Measurements from ENCODE around the gene EPS8.

The EPS8 gene

DNA sequence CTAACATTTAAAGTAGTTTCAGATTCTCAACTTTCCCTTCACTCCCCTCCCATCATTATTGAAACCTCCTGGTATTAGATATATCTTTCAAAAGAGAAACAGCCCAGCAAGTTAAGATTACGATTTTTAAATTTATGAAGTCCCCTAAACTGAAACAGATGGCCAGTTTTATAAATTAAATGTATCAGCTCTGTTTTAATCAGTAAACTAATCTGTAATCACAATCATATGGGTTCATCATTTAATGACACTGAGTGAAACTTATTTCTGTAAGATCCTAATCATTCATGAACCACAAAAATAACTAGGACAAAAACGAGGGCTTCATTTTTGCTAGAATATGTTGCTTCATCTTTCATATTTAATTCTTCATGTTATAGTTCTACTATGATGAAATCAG is 137.8 kb downstream of the EPS8 start:
- Histone ChIP-seq H3K9ac (ENCODE audit: insufficient read length, low read depth) (no peak overlapping the region), H3K27me3 (ENCODE audit: insufficient read depth, insufficient read length) (no peaks in the 10 kb centered on the region), H3K9me3 (ENCODE audit: insufficient read depth, low read length) (no peaks in the 10 kb centered on the region), H3K36me3 (ENCODE audit: insufficient read depth, insufficient read length, low read length) (no peaks in the 10 kb centered on the region), H3K4me1 (ENCODE audit: insufficient read depth, insufficient read length) (no peaks in the 10 kb centered on the region), H3K4me3 (ENCODE audit: insufficient read length, low read depth) (no peak overlapping the region)
- TF ChIP-seq YY1 (IDR thresholded peaks at IDR 0.05; ENCODE audit: insufficient read depth, insufficient read length) = no peak
- DNase-seq (ENCODE audit: low read depth, low spot score) = no peak

DNA sequence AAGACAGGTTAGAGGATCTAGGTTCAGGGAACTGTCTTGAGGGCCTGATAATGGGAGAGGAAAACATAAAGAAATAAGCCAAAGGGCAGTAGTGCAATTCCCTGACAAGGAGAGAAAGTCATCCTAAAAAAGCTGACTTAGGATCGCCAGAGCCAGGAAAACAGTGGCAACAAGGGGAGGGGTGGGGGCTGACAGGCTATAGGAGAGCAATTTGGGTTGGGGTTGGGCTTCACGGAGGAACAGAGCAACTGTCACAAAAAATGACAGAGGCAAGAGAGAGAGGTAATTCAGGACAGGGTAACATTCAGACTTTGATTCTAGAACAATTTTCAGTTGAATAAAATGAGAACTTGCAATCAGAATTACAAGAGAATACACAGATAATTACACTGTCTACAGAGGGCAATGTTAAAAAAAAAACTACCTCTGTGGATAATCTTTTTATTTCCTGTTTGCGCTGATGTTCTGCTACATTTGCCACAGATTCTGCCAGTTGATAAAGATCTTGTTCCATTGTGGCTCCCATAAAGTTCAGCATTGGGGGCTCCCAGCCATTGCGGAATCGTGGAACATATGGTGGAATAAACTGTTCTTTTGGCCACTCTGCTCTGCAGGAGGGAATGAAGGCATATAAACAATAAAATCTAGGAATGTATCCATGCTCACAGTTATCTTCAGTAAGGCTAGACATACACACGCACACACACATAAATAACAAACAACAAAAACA is 138.6 kb downstream of the EPS8 start:
- Histone ChIP-seq H3K4me1 (ENCODE audit: insufficient read depth, insufficient read length) (no peaks in the 10 kb centered on the region), H3K4me3 (ENCODE audit: insufficient read length, low read depth) (no peak overlapping the region), H3K9me3 (ENCODE audit: insufficient read depth, low read length) (no peaks in the 10 kb centered on the region), H3K27me3 (ENCODE audit: insufficient read depth, insufficient read length) (no peaks in the 10 kb centered on the region), H3K36me3 (ENCODE audit: insufficient read depth, insufficient read length, low read length) (no peaks in the 10 kb centered on the region), H3K9ac (ENCODE audit: insufficient read length, low read depth) (no peak overlapping the region)
- no peak for TF ChIP-seq YY1 (IDR thresholded peaks at IDR 0.05; ENCODE audit: insufficient read depth, insufficient read length)
- no peak for DNase-seq (ENCODE audit: low read depth, low spot score)

DNA sequence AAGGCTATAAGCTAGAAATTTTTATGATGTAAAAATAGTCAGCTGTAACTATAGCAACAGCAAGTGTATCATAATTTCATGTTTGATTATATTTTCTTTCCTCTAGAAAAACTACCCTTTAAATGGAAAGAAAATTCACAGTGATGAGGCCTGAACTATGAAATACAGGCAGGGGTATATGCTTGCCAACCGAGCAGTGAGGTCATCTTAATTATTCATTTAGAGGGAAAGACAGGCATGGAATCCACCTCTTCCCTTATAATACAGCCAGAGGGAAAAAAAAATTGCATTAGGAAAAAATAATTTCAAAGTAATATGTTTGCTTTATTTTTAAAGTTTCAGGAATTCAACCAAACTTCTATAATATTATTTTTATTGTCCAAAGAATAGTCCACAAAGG is 139.8 kb downstream of the EPS8 start:
- Histone ChIP-seq H3K4me1 (ENCODE audit: insufficient read depth, insufficient read length) (no peaks in the 10 kb centered on the region), H3K4me3 (ENCODE audit: insufficient read length, low read depth) (no peak overlapping the region), H3K9ac (ENCODE audit: insufficient read length, low read depth) (no peak overlapping the region), H3K36me3 (ENCODE audit: insufficient read depth, insufficient read length, low read length) (no peaks in the 10 kb centered on the region), H3K27me3 (ENCODE audit: insufficient read depth, insufficient read length) (no peaks in the 10 kb centered on the region), H3K9me3 (ENCODE audit: insufficient read depth, low read length) (no peaks in the 10 kb centered on the region)
- TF ChIP-seq ZNF274 (IDR thresholded peaks at IDR 0.05; ENCODE audit: low read depth, low read length) (no peak), SUZ12 (IDR thresholded peaks at IDR 0.05; ENCODE audit: extremely low read depth, insufficient read depth, insufficient read length) (no peak), YY1 (IDR thresholded peaks at IDR 0.05; ENCODE audit: insufficient read depth, insufficient read length) (no peak)
- no peak for DNase-seq (ENCODE audit: low read depth, low spot score)

DNA sequence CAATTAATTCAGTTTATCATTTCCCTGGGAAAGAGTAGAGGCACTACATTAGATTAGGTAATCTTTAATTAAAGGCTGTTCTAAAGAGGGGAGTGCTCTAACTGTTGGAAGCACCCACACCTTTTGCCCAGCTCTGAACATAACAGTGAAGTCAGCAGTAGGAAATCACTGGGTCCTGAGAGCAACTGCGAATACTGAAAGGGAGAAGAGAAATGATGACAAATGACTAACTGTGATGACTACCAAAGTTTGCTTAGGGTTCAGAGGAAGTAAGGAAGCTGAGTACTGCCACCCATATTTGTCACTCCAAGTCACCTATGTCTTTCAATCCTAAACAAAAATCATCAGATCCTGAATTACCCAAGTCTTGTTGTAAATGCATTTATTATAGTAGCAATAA is 140.6 kb downstream of the EPS8 start:
- no peaks in the 10 kb centered on the region for H3K4me1 ChIP-seq (ENCODE audit: insufficient read depth, insufficient read length)
- no peak overlapping the region for H3K4me3 ChIP-seq (ENCODE audit: insufficient read length, low read depth)
- TF ChIP-seq ZNF274 (IDR thresholded peaks at IDR 0.05; ENCODE audit: low read depth, low read length) = no peak
- H3K9ac ChIP-seq (ENCODE audit: insufficient read length, low read depth) = no peak overlapping the region
- DNase-seq (ENCODE audit: low read depth, low spot score) = no peak
- no peaks in the 10 kb centered on the region for H3K36me3 ChIP-seq (ENCODE audit: insufficient read depth, insufficient read length, low read length)
- no peaks in the 10 kb centered on the region for H3K27me3 ChIP-seq (ENCODE audit: insufficient read depth, insufficient read length)
- H3K9me3 ChIP-seq (ENCODE audit: insufficient read depth, low read length) = no peaks in the 10 kb centered on the region

DNA sequence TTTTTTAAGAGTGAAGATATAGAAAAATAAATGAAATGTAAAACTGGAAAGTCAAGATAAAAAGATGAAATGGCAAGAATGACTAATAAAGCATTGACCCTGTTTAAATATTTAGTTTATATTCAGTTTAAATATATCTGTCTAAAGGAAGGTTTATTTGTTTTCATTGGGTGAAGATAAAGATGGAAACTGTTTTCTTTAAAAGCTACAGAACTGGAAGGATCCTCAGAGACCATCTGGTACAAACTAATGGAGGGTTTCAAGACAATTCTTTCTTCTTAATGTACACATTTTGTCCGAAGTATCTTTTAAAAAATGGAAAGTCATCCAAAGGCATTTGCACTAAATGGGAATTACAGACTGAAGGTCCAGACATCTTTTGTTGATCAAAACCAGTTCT is 142.6 kb downstream of the EPS8 start:
- TF ChIP-seq SUZ12 (IDR thresholded peaks at IDR 0.05; ENCODE audit: extremely low read depth, insufficient read depth, insufficient read length) (no peak), ZNF274 (IDR thresholded peaks at IDR 0.05; ENCODE audit: low read depth, low read length) (no peak), YY1 (IDR thresholded peaks at IDR 0.05; ENCODE audit: insufficient read depth, insufficient read length) (no peak)
- Histone ChIP-seq H3K4me1 (ENCODE audit: insufficient read depth, insufficient read length) (no peaks in the 10 kb centered on the region), H3K4me3 (ENCODE audit: insufficient read length, low read depth) (no peak overlapping the region), H3K9ac (ENCODE audit: insufficient read length, low read depth) (no peak overlapping the region), H3K36me3 (ENCODE audit: insufficient read depth, insufficient read length, low read length) (no peaks in the 10 kb centered on the region), H3K27me3 (ENCODE audit: insufficient read depth, insufficient read length) (no peaks in the 10 kb centered on the region), H3K9me3 (ENCODE audit: insufficient read depth, low read length) (no peaks in the 10 kb centered on the region)
- DNase-seq (ENCODE audit: low read depth, low spot score) = no peak

DNA sequence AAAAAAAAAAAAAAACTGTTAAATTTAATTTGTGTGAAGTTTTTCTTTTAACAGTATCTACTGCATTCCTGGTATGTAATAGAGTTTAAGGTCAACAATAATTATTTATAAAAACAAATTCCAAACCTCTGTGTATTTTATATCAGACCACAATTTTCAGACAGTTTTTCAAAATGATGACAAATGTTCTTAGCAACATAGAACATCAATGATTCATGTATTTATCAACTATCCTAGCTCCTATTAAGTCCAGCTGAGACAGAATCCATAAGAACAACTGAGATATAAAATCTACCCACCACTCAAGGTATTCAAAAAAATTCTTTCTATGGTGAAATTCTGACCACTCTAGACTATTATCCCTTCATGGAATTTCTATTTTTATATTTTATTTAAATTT is 144.5 kb downstream of the EPS8 start:
- Histone ChIP-seq H3K9me3 (ENCODE audit: insufficient read depth, low read length) (no peaks in the 10 kb centered on the region), H3K27me3 (ENCODE audit: insufficient read depth, insufficient read length) (no peaks in the 10 kb centered on the region), H3K9ac (ENCODE audit: insufficient read length, low read depth) (no peak overlapping the region), H3K36me3 (ENCODE audit: insufficient read depth, insufficient read length, low read length) (no peaks in the 10 kb centered on the region), H3K4me3 (ENCODE audit: insufficient read length, low read depth) (no peak overlapping the region), H3K4me1 (ENCODE audit: insufficient read depth, insufficient read length) (no peaks in the 10 kb centered on the region)
- no peak for DNase-seq (ENCODE audit: low read depth, low spot score)
- TF ChIP-seq SUZ12 (IDR thresholded peaks at IDR 0.05; ENCODE audit: extremely low read depth, insufficient read depth, insufficient read length) = no peak
- TF ChIP-seq ZNF274 (IDR thresholded peaks at IDR 0.05; ENCODE audit: low read depth, low read length) = no peak
- TF ChIP-seq YY1 (IDR thresholded peaks at IDR 0.05; ENCODE audit: insufficient read depth, insufficient read length) = no peak

DNA sequence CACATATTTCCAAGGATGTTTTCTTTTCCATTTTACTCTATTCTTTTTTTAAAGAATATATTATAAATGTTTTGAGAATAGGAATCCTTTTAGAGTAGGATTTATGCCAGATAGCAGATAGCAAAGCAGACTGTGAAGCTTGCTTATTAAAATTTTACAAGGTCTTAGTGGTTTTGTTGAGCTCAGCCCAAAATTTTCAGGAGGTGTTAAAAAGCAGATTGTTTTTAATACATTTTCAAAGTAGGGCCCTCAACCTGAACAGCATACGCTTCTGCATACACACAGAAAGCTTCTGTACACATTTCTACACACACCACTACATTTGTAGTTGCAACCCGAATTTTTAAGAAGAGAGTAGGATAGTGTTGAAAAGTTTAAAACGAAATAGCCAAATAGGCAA is 151.0 kb downstream of the EPS8 start:
- H3K4me3 ChIP-seq (ENCODE audit: insufficient read length, low read depth) = no peak overlapping the region
- H3K9me3 ChIP-seq (ENCODE audit: insufficient read depth, low read length) = no peaks in the 10 kb centered on the region
- H3K4me1 ChIP-seq (ENCODE audit: insufficient read depth, insufficient read length) = no peaks in the 10 kb centered on the region
- no peaks in the 10 kb centered on the region for H3K36me3 ChIP-seq (ENCODE audit: insufficient read depth, insufficient read length, low read length)
- TF ChIP-seq SUZ12 (IDR thresholded peaks at IDR 0.05; ENCODE audit: extremely low read depth, insufficient read depth, insufficient read length) = no peak
- no peak for TF ChIP-seq ZNF274 (IDR thresholded peaks at IDR 0.05; ENCODE audit: low read depth, low read length)
- no peak for TF ChIP-seq YY1 (IDR thresholded peaks at IDR 0.05; ENCODE audit: insufficient read depth, insufficient read length)
- no peak for DNase-seq (ENCODE audit: low read depth, low spot score)
- no peak overlapping the region for H3K9ac ChIP-seq (ENCODE audit: insufficient read length, low read depth)
- H3K27me3 ChIP-seq (ENCODE audit: insufficient read depth, insufficient read length) = no peaks in the 10 kb centered on the region
